NB4 (cell line): ENCODE measurements around the gene NDUFS2.

Source experiments
- DNase-seq: peaks from one replicate; pipeline ENCODE4 v3.0.0; 2010; ENCODE audit warnings: low read depth
- H3K4me3 ChIP-seq: one replicate; pipeline ENCODE4 v1.5.1; 2011; ENCODE audit warnings: mild to moderate bottlenecking, low read depth, low read length, moderate library complexity
- CTCF ChIP-seq: IDR thresholded peaks from one replicate; pipeline ENCODE4 v1.5.1; 2012; ENCODE audit warnings: low read depth, low read length
- MAX ChIP-seq: IDR thresholded peaks from 2 replicates; pipeline ENCODE4 v1.6.1; 2011; ENCODE audit warnings: low read depth, low read length
- MYC ChIP-seq: IDR thresholded peaks from 2 replicates; pipeline ENCODE4 v1.6.1; 2011; ENCODE audit warnings: low read depth, low read length
- POLR2A ChIP-seq: IDR thresholded peaks from 2 replicates; pipeline ENCODE4 v1.6.1; 2011; ENCODE audit warnings: mild to moderate bottlenecking; ENCODE audit not compliant: insufficient read length; ENCODE audit errors: extremely low read depth

Gene NDUFS2

GRCh38 chr1:161207173-161207572 lies 5.0 kb downstream of the NDUFS2 start:
- H3K4me3 ChIP-seq, result no peak overlapping the region
- TF ChIP-seq CTCF (no peak), POLR2A (no peak), MAX (no peak), MYC (no peak)
- no peak for DNase-seq

GRCh38 chr1:161209790-161210409 lies 7.7 kb downstream of the NDUFS2 start:
- TF ChIP-seq MYC (no peak), CTCF (peak; percentile 81)
- no peak overlapping the region for H3K4me3 ChIP-seq
- peak; percentile 84 for DNase-seq

GRCh38 chr1:161214369-161214768 lies 12.2 kb downstream of the NDUFS2 start:
- DNase-seq, result peak; percentile 34
- no peak overlapping the region for H3K4me3 ChIP-seq
- no peak for TF ChIP-seq MAX
- TF ChIP-seq MYC, result no peak
- no peak for TF ChIP-seq POLR2A
- TF ChIP-seq CTCF, result no peak

- TF ChIP-seq CTCF (no peak), MAX (peak; percentile 62; the same call in 1 of the 2 replicates)
- peak within 1 kb of the TSS; percentile 51 for H3K4me3 ChIP-seq
- peak; percentile 92 for DNase-seq
Observed at GRCh38 chr1:161215076-161215475, 12.9 kb downstream of the NDUFS2 start, which contains the start of gene FCER1G. Gene FCER1G, plus strand, starts transcription at chr1:161215295. Its CDS starts 27 bp downstream, at chr1:161215322.

- peak; percentile 87 for DNase-seq
- peak overlapping the region; percentile 51 for H3K4me3 ChIP-seq
- no peak for TF ChIP-seq POLR2A
- peak; percentile 40; the same call in 1 of the 2 replicates for TF ChIP-seq MYC
- no peak for TF ChIP-seq CTCF
- peak; percentile 83 for TF ChIP-seq MAX
Observed at GRCh38 chr1:161216945-161217712, 15.0 kb downstream of the NDUFS2 start.
